ENCODE results near the gene YIF1A. TPM values are rescaled to one million over a fixed set of nuclear protein-coding genes. Genes with fewer than 3 reads are reported as not detected.

Gene YIF1A
- polyA plus RNA-seq, 1 of the 3 experiments (the other 2 are of a cell fraction), result 123 TPM

DNA sequence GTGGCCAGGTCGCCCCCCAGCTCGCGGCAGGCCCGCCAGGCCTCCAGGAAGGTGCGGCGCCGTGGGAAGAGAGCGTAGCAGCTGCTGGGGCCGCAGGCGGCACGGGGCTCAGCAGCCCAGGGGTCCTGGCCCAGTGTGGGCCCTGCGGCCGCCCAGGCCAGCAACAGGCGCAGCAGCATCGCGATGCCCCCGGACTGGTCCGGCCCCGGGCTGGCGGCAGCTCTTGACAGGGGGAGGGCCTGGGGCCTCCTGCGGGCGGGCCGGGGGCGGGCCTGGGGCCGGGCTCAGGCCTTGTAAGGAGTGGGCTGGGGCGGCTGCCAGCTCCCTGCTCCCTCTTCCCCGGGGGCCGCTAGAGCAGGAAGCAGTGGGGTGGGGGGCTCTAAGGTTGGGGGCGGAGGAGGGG, 27.9 kb upstream of the YIF1A start, which contains the start of gene CD248:
TSS of gene CD248 (minus strand) at position 196 of the 403 bp plus-strand sequence. CDS start at position 179, 17 bp downstream.
- 25% methylated on average over 12 of the region's 29 CpGs for WGBS (ENCODE audit: low lambda C conversion rate)
- Histone ChIP-seq H2AFZ (ENCODE audit: low read depth) (no peak within 1 kb of the TSS), H3K9ac (no peak within 1 kb of the TSS), H3K9me3 (no peaks in the 10 kb centered on the region), H3K36me3 (replicated peaks in 1 of 2; ENCODE audit: control insufficient read depth in 1 of 2, insufficient read depth in 2 of 2, low read length in 1 of 2) (no peaks in the 10 kb centered on the region), H4K20me1 (ENCODE audit: insufficient read depth) (no peaks in the 10 kb centered on the region), H3K27me3 (ENCODE audit: insufficient read depth) (no peaks in the 10 kb centered on the region), H3K4me3 (ENCODE audit: low read depth in 2 of 2, low read length in 1 of 2) (no peak within 1 kb of the TSS), H3K4me1 (ENCODE audit: control insufficient read depth in 1 of 2, insufficient read depth in 2 of 2, low read depth in 1 of 2, low read length in 1 of 2) (peaks cover 32 to 60% of the 10 kb centered on the region in 2 experiments), H3F3A (replicated peaks; ENCODE audit: insufficient read depth) (peaks cover 6% of the 10 kb centered on the region), H3K79me2 (ENCODE audit: insufficient read depth) (no peaks in the 10 kb centered on the region), H3K27ac (ENCODE audit: low read depth in 2 of 2, low read length in 1 of 2) (peak within 1 kb of the TSS; percentile 21 to 100; a peak in 3 of 4 replicates), H3K9me2 (no peaks in the 10 kb centered on the region), H3K4me2 (peak within 1 kb of the TSS; percentile 20; the same call in 1 of the 2 replicates)
- POLR2A ChIA-PET, result interaction anchor here (0.6 to 2.4 kb wide), 4 partner anchors 10 to 104 kb away, joined by 3 to 10 read pairs (median 6); partner anchors contain the start of gene YIF1A
- TF ChIP-seq FOXM1 (IDR thresholded peaks at IDR 0.05; ENCODE audit: low read depth), result no peak
- TF ChIP-seq CHD2 (IDR thresholded peaks at IDR 0.05; ENCODE audit: low read length, partially characterized antibody), result peak; percentile 58
- TF ChIP-seq NFIC (IDR thresholded peaks at IDR 0.05; ENCODE audit: borderline replicate concordance), result no peak
- TF ChIP-seq RFX5 (IDR thresholded peaks at IDR 0.05; ENCODE audit: low read length), result no peak
- CTCF ChIA-PET, result interaction anchor here (0.7 to 12.4 kb wide), 6 partner anchors 10 to 73 kb away, joined by 3 to 280 read pairs (median 3); partner anchors contain the start of gene RIN1
- DNase-seq, result peak; percentile 83

DNA sequence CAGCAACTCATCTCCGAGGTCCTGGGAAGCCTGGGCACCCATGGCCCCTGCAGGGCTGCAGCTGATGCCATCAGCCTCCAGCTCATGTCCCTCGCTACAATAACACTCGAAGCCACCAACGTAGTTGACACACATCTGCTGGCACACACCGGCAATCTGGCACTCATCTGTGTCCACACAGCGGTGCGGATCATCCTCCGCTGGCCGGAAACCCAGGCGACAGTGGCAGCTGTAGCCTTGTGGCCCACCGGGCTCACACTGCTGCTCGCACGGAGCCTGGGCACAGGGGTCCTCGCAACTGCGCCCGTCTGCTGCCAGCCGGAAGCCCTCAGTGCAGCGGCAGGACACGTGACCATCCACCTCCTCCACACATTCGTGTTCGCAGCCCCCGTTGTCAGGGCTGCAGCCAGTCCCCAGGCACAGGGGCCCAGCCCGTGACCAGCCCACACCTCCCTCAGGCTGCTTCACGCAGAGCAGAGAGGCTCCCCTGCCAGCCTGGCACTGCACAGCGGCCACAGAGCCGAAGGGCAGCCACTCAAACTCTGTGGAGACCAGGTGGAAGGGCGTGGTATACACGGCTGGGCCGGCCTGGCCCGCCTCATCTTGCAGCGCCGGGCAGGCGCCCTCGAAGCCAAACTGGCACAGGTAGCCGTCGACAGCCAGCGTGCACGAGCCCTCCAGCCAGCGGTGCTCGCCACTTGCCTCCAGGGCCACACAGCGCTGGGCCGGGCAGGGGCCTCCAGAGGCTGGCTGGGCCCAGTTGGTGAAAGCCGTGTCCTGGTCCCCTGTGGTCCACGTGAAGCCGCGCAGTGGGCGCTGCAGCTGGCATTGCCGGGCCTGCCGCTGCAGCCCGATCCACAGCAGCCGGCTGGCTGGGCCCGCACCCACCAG, 27.2 kb upstream of the YIF1A start:
- Histone ChIP-seq H3F3A (replicated peaks; ENCODE audit: insufficient read depth) (peaks cover 9% of the 10 kb centered on the region), H2AFZ (ENCODE audit: low read depth) (no peak overlapping the region), H3K4me3 (ENCODE audit: low read depth in 2 of 2, low read length in 1 of 2) (no peak overlapping the region), H3K27ac (ENCODE audit: low read depth in 2 of 2, low read length in 1 of 2) (peak overlapping the region in 1 of 2 experiments; percentile 100; a peak in 2 of 4 replicates), H3K9me2 (no peaks in the 10 kb centered on the region), H4K20me1 (ENCODE audit: insufficient read depth) (no peaks in the 10 kb centered on the region), H3K27me3 (ENCODE audit: insufficient read depth) (no peaks in the 10 kb centered on the region), H3K4me2 (no peak overlapping the region), H3K79me2 (ENCODE audit: insufficient read depth) (no peaks in the 10 kb centered on the region), H3K9ac (no peak overlapping the region), H3K36me3 (replicated peaks in 1 of 2; ENCODE audit: control insufficient read depth in 1 of 2, insufficient read depth in 2 of 2, low read length in 1 of 2) (no peaks in the 10 kb centered on the region), H3K4me1 (ENCODE audit: control insufficient read depth in 1 of 2, insufficient read depth in 2 of 2, low read depth in 1 of 2, low read length in 1 of 2) (peaks cover 32 to 65% of the 10 kb centered on the region in 2 experiments), H3K9me3 (no peaks in the 10 kb centered on the region)
- CTCF ChIA-PET, result interaction anchor here (1.1 to 12.4 kb wide), 7 partner anchors 11 to 73 kb away, joined by 3 to 280 read pairs (median 3); partner anchors contain the start of genes B4GAT1, BRMS1, RIN1 and YIF1A
- POLR2A ChIA-PET, result interaction anchor here (1.0 to 2.4 kb wide), 3 partner anchors 11 to 27 kb away, joined by 3 to 10 read pairs (median 10); partner anchors contain the start of gene YIF1A
- TF ChIP-seq FOXJ3 (CRISPR knock-in tag; IDR thresholded peaks at IDR 0.05), result no peak
- WGBS (ENCODE audit: low lambda C conversion rate), result 92% methylated on average over 18 of the region's 52 CpGs
- no peak for DNase-seq

GRCh38 chr11:66315498-66315885, 26.5 kb upstream of the YIF1A start:
- H3K79me2 ChIP-seq (ENCODE audit: insufficient read depth), result no peaks in the 10 kb centered on the region
- no peak for DNase-seq
- H3K27ac ChIP-seq (ENCODE audit: low read depth in 2 of 2, low read length in 1 of 2), result peak overlapping the region in 1 of 2 experiments; percentile 100; a peak in 1 of 4 replicates
- POLR2A ChIA-PET, result no interaction called here
- H3K4me1 ChIP-seq (ENCODE audit: control insufficient read depth in 1 of 2, insufficient read depth in 2 of 2, low read depth in 1 of 2, low read length in 1 of 2), result peaks cover 32 to 66% of the 10 kb centered on the region in 2 experiments
- 98% methylated on average over 14 of the region's 14 CpGs for WGBS (ENCODE audit: low lambda C conversion rate)
- no peaks in the 10 kb centered on the region for H3K9me3 ChIP-seq
- H3F3A ChIP-seq (replicated peaks; ENCODE audit: insufficient read depth), result peaks cover 12% of the 10 kb centered on the region
- no peak overlapping the region for H3K4me2 ChIP-seq
- no peaks in the 10 kb centered on the region for H4K20me1 ChIP-seq (ENCODE audit: insufficient read depth)
- CTCF ChIA-PET, result interaction anchor here (1.1 to 12.4 kb wide), 5 partner anchors 16 to 73 kb away, joined by 3 to 280 read pairs (median 3); partner anchors contain the start of genes B4GAT1, BRMS1, RIN1 and YIF1A
- no peaks in the 10 kb centered on the region for H3K27me3 ChIP-seq (ENCODE audit: insufficient read depth)
- no peaks in the 10 kb centered on the region for H3K36me3 ChIP-seq (replicated peaks in 1 of 2; ENCODE audit: control insufficient read depth in 1 of 2, insufficient read depth in 2 of 2, low read length in 1 of 2)
- no peak overlapping the region for H2AFZ ChIP-seq (ENCODE audit: low read depth)
- H3K9me2 ChIP-seq, result no peaks in the 10 kb centered on the region
- no peak overlapping the region for H3K9ac ChIP-seq
- no peak overlapping the region for H3K4me3 ChIP-seq (ENCODE audit: low read depth in 2 of 2, low read length in 1 of 2)
- no peak for TF ChIP-seq RCOR1 (IDR thresholded peaks at IDR 0.05; ENCODE audit: low read length)
- no peak for TF ChIP-seq PBX3 (IDR thresholded peaks at IDR 0.05)
- TF ChIP-seq RXRA (IDR thresholded peaks at IDR 0.05; ENCODE audit: borderline replicate concordance, low read depth), result no peak
- no peak for TF ChIP-seq NFIC (IDR thresholded peaks at IDR 0.05; ENCODE audit: borderline replicate concordance)
- TF ChIP-seq ZBTB33 (IDR thresholded peaks at IDR 0.05; ENCODE audit: borderline replicate concordance, low read depth), result no peak
- TF ChIP-seq, protein P1, sequence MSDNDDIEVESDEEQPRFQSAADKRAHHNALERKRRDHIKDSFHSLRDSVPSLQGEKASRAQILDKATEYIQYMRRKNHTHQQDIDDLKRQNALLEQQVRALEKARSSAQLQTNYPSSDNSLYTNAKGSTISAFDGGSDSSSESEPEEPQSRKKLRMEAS (IDR thresholded peaks at IDR 0.05; ENCODE audit: low read depth), result no peak
- TF ChIP-seq CHD2 (IDR thresholded peaks at IDR 0.05; ENCODE audit: low read length, partially characterized antibody), result no peak
- no peak for TF ChIP-seq JUND (IDR thresholded peaks at IDR 0.05)
- TF ChIP-seq FOSL2 (IDR thresholded peaks at IDR 0.05; ENCODE audit: borderline replicate concordance, low read depth), result no peak
- TF ChIP-seq ELF1 (IDR thresholded peaks at IDR 0.05), result no peak
- no peak for TF ChIP-seq EP300 (IDR thresholded peaks at IDR 0.05; ENCODE audit: borderline replicate concordance in 1 of 2, low read depth in 1 of 2, low read length in 1 of 2)
- TF ChIP-seq, protein P2, sequence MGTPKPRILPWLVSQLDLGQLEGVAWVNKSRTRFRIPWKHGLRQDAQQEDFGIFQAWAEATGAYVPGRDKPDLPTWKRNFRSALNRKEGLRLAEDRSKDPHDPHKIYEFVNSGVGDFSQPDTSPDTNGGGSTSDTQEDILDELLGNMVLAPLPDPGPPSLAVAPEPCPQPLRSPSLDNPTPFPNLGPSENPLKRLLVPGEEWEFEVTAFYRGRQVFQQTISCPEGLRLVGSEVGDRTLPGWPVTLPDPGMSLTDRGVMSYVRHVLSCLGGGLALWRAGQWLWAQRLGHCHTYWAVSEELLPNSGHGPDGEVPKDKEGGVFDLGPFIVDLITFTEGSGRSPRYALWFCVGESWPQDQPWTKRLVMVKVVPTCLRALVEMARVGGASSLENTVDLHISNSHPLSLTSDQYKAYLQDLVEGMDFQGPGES (IDR thresholded peaks at IDR 0.05; ENCODE audit: low read depth, low read length), result no peak

Measured in SK-N-SH (cell line).